GM21447 (cell line): ENCODE results near the gene WBP2NL.
"Not testable (repeated sequence)": the region's sequence is repeated elsewhere in the genome, so short reads cannot be mapped to it uniquely, and the experiment has no call there.

Experiments used
- ATAC-seq: cut with Tn5 transposase; IDR thresholded peaks from one replicate; pipeline ENCODE4 v1.9.1; 2021; ENCODE audit not compliant: unreplicated experiment

The WBP2NL gene, protein sequence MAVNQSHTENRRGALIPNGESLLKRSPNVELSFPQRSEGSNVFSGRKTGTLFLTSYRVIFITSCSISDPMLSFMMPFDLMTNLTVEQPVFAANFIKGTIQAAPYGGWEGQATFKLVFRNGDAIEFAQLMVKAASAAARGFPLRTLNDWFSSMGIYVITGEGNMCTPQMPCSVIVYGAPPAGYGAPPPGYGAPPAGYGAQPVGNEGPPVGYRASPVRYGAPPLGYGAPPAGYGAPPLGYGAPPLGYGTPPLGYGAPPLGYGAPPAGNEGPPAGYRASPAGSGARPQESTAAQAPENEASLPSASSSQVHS

DNA sequence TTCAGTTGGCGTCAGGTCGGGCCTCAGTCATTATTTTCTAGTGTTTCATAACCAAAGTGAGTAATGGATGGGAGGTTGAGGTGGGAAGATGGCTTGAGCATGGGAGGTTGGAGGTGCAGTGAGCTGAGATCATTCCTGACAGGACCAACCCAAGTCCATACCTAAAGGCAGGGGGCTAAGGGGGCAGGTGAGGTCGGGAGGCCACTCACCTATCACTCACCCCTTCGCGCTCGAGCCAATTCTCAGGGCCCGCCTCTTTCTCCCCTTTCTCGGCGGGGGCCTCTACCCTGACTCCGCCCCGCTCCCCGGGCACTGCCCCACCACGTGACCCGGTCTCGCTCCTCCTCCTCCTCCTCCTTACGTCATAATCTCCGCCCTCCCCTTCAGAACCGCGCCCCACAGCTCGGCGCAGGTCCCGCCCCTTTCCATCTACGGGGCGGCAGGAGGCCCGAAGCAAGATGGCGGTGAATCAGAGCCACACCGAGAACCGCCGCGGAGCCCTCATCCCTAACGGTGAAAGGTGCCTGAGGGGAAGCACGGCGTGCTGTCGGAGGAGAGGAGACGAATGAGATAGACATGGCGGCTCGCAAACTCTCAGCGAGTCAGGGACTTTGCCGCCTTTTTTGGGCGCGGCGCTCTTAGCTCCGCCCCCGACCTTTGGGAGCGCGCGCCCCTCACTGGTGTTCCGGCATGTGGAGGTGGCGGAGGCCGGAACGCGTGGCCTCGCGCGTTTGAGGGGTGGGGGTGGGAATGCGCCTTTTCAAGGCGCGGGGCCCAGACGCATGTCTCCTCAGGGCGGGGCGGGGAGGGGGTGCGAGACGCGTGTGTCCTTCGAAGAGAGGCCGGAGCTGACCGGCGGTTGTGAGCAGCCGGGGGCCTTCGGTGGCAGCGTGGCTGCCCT is at the start of gene WBP2NL:
Gene WBP2NL (plus strand): TSS at position 428 of the 901 bp plus-strand sequence. CDS start 31 bp downstream, at position 459.
- ATAC-seq = peak; percentile 79

DNA sequence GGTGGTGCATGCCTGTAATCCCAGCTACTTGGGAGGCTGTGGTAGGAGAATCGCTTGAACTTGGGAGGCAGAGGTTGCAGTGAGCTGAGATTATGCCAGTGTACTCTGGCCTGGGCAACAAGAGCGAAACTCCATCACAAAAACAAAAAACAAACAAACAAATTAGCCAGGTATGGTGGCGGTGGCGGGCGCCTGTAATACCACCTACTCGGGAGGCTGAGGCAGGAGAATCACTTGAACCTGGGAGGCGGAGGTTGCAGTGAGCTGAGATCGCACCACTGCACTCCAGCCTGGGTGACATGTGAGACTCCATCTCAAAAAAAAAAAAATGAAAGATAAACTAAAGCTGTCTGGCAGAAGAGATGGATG is 49.7 kb upstream of the WBP2NL start:
- ATAC-seq = not testable (repeated sequence)

DNA sequence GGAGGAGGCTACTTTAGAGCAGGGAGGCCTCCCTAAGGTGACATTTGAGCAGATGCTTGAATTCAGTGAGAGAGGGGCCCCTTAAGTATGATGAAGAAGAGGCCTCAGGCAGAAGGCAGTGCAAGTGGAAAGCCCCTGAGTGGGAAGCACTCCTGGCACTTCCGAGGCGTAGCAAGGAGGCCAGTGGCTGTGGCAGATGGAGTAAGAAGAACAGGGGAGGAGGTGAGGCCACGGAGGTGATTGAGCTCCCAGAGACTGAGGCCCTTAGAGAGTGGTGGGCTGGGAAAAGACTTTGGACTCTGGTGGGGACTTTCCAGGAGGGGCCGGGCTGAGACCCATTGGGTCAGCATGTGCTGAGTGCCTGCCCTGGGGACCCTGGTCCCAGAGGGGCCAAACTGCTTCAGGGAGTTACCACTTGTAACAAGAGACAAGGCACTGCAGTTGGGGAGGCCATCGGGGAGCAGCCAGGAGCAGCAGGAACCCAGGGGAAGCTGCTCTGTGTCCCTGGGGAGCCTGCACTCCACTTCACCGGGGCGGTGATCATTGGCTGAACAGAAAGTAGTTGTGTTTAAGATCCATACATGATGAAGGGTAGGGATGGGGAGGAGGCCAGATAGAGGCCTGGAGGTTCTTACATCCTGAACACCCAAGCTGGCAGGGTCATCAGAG is 49.2 kb upstream of the WBP2NL start:
- ATAC-seq = no peak

DNA sequence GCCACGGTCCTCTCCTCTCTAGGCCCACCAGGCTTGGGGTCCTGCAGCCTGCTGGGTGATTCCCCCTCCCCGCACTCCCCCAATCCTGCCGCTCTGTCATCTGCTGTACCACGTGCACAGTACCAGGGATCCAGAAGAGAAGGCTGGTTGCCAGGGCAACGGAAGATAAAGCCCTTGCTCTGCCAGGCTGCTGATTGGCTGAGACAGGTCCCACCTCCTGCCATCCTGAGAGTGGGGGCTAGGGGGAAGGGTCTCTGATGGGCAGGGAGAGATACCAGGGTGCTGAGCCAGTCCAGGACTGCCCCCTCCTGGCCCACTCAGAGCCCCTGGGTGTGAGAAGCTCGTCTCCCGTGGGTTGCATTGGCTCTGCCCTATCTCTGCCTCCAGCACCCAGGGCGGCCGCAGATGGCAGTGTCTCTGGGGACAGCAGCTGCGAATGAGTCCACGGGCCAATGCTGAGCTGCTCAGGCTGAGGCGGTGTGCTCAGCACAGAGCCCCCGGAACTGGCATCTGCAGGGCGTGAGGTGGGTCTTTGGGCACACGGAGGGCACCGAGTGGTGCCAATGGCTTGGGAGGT is 46.6 kb upstream of the WBP2NL start, which contains the start of gene SMIM45:
Gene SMIM45 (plus strand): TSS at position 253 of the 577 bp plus-strand sequence.
- ATAC-seq = no peak

DNA sequence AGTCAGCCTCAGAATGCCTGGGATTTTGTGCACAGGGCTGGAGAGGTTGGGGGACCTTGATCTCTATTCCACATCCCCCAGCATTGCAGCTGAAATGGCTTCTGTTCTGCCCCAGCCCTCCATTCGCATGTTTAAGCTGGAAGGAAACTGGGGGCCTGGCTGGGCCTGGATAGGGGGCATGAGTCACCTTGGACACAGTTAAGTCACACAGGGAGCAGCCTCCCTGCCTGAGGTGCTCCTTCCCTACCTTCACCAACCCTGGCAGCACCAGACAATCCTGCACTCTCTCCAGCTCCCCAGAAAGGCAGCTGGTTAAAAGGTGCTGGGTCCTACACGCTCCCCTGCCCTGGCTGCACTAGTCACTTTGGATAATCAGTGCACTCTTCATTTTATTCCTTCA is 45.9 kb upstream of the WBP2NL start:
- ATAC-seq = no peak

DNA sequence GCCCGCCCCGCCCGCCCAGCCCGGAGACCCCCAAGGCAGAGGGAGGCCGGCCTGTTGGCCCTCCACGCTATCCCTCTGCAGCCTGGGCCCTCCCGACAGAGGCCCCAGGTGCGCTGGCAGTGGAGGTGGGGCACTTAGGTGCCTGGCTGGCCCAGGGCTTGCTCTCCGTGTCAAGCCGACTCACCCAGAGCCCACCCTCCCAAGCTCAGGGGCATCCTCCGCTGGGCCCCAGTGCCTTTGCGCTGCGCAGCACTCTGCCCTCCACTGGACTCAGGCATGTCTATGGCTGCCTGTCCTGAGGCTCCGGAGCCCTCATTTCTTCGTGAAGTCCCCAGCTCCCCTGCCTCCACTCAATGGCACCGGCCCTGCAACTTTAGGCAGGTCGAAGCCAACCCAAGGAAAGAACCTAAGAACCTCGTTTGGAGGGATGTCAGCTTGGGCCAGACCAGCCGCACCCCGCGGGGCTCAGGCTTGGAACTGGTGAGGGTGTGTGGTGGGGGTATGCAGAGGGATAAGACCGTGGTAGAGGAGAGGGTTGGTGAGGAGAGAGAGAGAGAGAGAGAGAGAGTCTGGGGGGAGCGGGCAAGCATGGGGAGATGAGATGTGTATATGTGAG is 40.5 kb upstream of the WBP2NL start:
- ATAC-seq = no peak

DNA sequence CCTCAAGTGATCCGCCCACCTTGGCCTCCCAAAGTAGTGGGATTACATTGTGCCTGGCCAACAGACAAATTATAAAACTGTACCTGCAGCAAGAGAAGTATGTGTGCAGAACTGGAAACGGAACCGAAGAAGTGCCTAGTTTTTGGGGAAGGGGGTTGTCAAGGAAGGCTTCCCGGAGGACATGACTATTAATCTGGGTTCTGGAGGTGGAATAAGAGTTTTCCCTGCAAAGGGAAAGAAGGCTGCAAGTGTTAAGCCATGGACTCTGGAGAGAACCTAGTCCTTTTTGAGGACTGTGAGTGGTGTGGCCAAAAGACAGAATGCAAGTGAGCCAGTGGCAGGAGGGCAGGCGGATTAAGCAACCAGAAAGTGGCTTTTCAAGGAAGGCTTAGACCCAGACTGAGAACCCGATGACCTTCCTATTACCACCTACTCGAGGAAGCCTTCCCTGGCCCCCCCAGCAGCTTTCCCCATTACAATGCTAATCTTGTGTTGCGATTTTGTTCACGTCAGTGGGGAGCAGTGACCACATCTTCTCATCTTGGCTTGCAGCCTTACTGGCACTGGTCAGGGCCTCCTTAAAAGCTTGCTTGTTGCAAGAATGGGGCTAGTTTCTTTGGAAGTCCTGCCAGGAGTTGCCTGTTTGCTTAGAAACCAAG is 35.0 kb upstream of the WBP2NL start:
- ATAC-seq = no peak

DNA sequence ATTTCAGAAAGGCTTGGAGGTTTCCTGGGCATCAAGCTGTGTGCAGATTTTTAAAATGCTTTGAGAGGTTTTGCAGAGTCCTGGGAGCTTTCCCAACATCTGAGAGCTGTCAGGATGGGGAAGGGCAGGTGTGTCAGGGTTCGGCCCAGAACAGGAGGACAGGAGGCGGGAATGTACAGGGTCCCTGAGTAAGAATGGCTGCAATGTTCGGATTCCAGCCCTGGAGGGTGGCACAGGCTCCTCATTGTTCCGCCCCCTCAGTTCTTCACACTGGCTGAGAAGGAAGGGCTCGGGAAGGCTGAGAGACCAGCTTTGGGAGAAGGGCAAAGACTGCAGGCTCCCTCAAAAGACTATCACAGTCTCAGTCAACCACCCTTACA is 34.5 kb upstream of the WBP2NL start:
- no peak for ATAC-seq

DNA sequence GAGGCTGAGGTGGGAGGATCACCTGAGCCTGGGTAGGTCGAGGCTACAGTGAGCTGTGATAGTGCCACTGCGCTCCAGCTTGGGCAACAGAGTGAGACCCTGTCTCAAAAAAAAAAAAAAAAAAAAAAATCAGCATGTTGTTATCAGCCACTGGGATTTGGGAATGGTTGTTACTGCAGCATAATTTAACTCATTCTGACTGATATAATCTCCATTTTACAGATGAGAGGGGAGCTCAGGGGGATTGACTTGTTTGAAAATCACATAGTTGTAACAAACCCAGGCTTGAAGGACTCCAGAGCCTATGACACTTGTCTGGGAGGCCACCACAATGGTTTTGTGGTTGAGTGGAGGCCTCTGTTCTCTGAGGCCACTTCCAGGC is 32.4 kb upstream of the WBP2NL start:
- ATAC-seq = no peak

DNA sequence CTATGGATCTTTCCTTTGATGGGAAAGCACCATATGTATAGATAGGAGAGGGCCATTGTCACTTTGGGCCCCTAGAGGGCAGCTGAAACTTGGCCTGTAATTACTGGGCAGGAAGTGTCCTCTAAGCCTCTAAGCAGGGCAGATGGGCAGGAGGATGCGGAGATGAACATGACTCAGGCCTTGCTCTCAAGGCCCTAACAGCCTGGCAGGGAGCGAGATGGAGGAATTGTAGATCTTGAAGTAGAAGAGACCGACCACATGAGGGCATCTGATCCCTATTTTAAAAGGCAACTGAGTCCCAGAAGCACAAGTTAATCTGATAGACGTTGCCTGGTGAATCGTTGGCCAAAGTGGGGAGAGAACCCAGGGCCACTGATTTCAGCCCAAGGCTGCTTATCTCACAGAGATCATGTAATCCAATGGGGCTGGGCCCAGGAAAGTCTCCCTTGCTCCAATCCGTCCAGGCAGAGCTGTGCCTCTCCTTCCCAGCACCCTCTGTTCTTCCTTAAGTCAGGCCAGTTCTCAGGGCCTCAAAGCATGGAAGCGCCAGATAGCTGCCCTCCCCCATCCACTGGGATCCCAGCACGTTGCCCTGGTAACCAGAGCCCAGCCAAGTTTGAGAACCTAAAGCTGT is 31.9 kb upstream of the WBP2NL start:
- ATAC-seq = no peak

DNA sequence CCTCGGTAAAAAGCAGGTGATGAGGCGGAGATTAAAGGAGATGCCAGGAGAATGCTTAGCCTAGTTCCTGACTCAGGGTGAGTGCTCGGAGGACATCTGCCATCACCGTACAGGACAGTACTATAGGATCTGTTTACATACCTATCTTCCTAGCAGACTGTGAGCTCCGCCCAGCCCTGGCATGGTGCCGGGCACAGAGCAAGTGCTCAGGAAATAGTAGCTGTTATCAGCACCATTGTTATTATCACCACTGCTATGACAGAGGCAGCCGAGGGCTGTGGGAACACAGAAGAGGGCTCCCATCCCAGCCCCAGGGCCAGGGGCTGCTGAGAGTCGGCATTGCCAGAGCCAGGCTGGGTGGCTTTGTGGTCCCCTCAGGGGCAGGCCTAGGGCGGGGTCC is 30.0 kb upstream of the WBP2NL start:
- ATAC-seq = no peak

DNA sequence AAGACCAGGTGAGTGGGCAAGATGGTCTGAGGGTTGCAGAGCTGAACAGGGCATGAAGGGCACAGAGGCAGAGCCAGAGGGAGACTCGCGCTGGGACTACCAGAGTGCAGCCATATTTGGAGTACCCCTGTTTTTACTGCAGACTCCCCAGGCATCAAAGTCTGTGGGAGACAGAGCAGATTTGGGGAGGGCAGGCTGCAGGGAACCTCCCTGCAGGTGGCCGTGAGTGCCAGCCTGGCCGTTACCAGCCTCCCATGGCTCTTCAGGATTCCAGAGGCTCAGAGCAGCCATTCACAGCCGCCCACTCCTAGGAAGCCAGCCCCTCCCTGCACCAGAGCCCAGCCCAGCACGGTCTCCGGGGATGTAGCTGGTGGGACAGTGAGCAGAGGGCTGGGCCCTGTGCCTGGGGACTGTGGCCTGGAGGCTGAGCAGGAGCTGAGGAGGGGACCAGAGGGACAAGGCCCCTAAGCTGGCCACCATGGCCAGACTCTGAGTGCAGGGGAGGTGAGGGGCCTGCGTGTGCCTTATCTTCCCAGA is 29.4 kb upstream of the WBP2NL start, which contains the start of gene SEPTIN3:
Gene SEPTIN3 (plus strand): TSS at position 334 of the 537 bp plus-strand sequence. CDS start 2,050 bp downstream, outside the sequence.
- no peak for ATAC-seq

DNA sequence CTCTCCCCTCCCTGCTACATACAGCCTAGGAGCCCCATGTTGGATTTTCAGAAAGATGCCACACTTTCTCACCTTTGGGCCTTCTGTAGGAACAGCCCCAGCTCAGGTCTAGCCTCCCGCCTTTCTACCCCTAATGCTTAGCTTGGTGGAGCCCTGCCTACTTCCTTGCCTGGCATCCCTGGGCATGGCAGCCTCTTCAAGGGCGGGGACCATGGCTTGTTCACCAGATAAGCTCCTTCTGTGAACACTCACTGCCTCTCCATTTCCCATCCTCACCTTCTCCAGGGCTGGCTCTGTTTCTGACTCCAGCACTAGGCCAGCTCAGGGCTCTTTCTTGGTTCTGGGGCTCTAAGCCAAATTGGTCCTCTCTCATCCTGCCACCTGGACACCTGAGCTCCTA is 28.0 kb upstream of the WBP2NL start:
- ATAC-seq = no peak

DNA sequence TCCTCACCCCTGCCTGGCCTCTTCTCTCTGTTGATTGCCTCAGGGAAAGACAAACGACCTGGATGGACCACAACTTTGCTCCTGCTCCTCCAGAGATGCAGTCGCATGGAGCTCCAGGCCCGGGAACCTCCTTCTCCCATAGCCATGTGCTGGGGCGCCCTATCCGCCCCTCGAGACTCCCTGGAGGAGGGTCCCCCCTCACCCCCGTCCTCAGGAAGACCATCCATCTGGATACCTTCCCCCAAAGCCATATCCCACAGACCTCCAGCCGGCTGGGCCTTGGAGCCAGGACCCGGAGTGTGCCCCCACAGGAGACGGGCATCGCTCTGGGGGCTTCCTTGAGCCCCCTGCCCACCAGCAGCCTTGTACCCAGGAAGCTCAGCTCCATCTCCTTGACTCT is 27.2 kb upstream of the WBP2NL start:
- no peak for ATAC-seq

DNA sequence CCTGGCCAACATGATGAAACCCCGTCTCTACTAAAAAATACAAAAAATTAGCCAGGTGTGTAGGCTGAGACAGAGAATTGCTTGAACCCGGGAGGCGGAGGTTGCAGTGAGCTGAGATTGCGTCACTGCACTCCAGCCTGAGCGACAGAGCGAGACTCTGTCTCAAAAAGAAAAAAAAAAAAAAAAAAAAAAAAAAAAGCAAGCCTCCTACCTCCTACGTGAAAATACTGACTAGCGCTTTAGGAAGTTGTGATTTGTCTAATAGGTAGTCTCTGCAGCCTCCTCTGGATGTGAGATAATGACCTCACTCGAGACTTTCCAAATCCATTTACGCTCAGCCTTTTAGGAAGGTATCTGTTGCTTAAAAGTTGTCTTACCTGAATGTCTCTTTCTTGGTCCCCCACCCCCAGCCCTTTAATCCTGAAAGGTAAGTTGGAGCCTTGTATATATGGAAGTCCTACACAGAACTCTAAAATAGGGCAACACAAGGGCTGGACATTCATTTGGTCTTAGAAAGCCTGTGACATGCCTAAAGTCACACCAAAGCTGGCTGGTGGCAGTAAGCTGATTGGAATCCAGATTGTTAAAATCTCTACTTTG is 23.8 kb upstream of the WBP2NL start:
- ATAC-seq = no peak

DNA sequence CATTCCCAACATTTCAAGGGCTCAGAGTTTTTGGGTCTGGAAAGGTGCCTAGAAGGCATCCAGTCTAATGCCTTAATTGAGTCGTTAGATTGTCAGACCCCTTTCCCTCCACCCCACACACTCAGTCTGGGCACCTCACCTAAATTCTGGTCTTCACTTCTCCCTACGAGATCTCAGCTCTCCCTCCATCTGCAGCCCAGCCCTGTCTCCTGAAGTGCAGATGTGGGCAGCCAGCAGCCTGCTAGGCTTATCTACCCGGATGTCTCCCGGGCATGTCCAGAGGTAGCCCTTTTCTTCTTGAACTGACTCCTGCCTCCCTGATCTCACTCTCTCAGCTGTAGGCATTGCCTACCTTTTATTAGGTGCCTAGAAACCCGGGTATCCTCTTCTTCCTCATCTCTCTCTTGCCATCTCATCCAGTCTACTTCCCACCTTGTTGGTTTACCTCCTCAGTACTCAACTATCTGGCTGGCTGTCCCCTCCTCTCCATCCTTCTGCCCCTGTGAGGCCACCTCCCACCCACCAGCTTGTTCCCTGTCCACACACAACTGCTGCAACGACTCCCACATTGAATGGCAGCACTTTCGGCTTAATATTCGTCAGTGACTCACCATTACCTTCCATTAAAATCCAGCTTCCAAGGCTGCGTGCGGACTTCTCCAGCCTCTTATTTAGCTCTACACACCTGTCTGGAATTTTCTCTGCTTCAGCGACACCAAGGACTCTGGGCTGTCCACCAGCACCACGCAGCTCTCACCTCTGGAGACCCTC is 23.1 kb upstream of the WBP2NL start:
- ATAC-seq = no peak

DNA sequence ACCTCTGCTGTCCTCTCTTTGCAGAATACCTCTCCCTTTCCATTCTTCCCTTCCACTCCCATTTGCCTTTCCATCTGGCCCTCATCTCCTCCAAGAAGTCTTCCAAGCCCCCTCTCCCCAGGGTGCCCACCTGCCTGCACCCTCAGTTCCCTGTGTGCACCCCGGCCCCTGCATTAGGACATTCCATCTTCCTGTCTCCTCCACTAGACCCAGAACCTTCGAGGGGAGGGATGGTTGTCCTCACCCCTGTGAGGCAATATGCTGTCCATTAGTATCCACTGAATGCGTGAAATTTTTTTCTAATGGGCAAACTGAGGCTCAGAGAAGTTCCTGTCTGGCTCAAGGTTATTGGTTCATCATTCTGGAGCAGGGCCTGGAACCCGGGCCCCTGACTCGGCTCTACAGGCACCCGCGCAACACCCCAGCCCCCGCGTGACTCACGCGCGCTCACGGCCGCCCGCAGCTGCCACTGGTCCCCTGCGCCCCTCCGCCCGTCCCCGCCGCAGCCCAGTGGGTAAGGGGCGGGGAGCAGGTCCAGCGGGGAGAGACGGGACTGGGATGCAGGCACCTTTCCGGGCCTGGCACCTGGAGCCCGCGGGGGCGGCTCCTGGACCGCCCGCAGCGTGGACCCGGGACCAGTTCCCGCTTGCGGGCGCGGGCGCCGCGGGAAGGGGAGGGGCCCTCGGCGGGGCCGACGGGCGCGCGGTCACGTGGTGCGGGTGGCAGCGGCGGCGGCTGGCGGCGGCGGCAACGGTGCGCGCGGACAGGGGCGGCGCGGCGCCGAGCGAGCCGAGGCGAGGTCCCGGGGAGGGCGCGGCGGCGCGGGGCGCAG is 22.3 kb upstream of the WBP2NL start:
- ATAC-seq = no peak
